Measurements from ENCODE around the gene RAB40C. TPM values are rescaled to one million over a fixed set of nuclear protein-coding genes. Genes with fewer than 3 reads are reported as not detected.

RAB40C gene
- total RNA-seq, 5 donors from 2014 or later (not counting 1 experiment from before 2014, with no cell fraction given) = 14.1 to 28.0 (median 24.4) TPM

DNA sequence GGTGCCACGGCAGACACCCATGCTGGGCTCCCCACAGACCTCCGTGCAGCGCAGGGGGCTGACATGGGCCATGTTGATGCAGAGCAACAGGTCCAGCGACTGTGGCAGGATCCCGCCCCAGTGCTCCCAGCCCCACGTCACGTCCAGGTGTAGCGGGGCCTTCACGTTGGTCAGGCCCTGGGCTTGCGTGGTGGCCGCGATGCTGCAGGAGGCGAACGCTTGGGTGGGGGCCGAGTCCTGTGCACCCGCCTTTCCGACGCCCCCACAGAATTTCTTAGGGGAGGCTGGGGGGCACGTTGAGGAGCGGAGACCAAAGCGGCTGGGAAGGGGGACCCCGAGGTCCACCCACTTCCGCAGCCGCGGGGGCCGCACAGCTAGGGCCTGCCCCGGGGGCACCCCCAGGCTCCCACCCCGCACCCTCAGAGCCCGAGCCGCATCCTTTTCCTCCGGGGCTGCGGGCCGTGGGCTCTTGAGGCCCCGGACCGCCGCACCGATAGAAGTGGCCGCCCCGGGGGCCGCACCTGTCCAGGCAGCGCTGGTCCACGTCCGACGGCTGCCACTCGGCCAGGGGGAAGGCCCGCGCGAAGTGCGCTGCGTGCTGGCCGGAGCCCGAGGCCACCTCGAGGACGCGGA lies 45.8 kb downstream of the RAB40C start:
- ChIA-PET CTCF (interaction anchor here in 1 of 2 donors (1.2 kb wide), 1 partner anchor 57 kb away, joined by 3 read pairs; no protein-coding TSS in a partner anchor), POLR2A (no interaction called here)
- Mint-ChIP-seq H3K9me3 (no peaks in the 10 kb centered on the region), H3K4me1 (peaks cover 7 to 8% (median 8%) of the 10 kb centered on the region in 3 donors), H3K27me3 (peaks cover 0 to 3% of the 10 kb centered on the region in 2 donors), H3K4me3 (peak overlapping the region; percentile 65 to 99 (median 94)), H3K36me3 (no peaks in the 10 kb centered on the region), H3K27ac (no peak overlapping the region)
- H3K9me3 ChIP-seq = no peaks in the 10 kb centered on the region
- no peak overlapping the region for H3K27ac ChIP-seq (ENCODE audit: low read length)
- DNase-seq (peak in 1 of 35 experiments; percentile 27), ATAC-seq (replicated peaks in 1 of 4) (peak in 1 of 4 experiments; percentile 2)
- H3K4me3 ChIP-seq (ENCODE audit: control insufficient read depth in 1 of 2, extremely low read depth in 1 of 2, low read length in 1 of 2) = peak overlapping the region; percentile 87 to 96
- H3K27me3 ChIP-seq (replicated peaks in 1 of 2; ENCODE audit: control insufficient read depth in 2 of 2, extremely low read depth in 1 of 2, insufficient read depth in 2 of 2, low read length in 1 of 2) = no peaks in the 10 kb centered on the region
- peaks cover 9 to 37% of the 10 kb centered on the region in 2 experiments for H3K4me1 ChIP-seq (ENCODE audit: control insufficient read depth in 1 of 2, extremely low read depth in 1 of 2, insufficient read depth in 2 of 2, low read length in 2 of 2)
- peaks cover 5 to 9% of the 10 kb centered on the region in 2 donors for H3K36me3 ChIP-seq (ENCODE audit: control insufficient read depth in 2 of 2, extremely low read depth in 1 of 2, insufficient read depth in 1 of 2, low read length in 1 of 2)
- 4% methylated on average over 47 of the region's 55 CpGs for WGBS (ENCODE audit: insufficient coverage)

DNA sequence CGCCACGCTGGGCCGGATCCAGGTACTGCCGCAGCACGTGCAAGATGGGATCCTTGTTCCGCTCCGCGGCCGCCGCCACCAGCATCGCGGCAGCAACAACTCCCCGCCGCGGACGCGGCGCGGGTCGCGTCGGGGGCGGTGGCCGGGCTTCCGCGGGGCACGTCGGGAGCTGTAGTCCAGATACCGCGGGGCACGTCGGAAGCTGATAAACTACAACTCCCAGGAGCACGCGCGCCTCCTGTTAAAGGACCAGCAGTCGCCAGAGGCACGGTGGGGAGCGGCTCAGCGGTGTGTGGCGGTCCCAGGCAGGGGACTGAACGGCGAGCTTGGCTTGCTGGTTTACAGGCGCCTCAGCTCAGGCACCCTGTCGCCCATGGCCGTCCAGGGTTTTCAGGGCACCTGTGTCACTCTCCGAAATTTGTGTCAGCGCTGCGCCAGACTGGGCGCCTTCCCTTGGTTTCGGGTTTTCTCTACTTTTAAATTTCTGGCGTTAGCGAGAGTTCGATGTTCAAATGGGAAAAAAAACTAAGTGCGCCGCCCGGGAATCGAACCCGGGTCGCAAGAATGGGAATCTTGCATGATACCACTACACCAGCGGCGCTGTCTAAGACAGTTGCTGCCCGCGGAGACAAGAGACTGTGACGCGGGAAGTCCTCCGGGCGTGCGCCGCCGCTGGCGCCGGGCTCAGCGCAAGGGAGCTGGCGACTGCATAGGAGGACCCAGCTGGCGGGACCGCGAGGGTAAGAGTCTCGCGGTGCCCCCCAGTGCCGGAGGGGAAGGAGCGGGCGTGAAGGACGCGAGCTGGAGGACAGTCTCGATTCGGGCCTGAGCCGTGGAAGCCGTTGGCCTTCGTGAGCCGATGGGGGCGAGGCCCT lies 46.6 kb downstream of the RAB40C start, which contains the start of gene METTL26:
Gene METTL26, minus strand, starts transcription at position 100 of the 875 bp plus-strand sequence. Its CDS starts 15 bp downstream, at position 85.
- ChIA-PET POLR2A (no interaction called here), CTCF (interaction anchor here in 1 of 2 donors (1.1 to 1.2 kb wide), 2 partner anchors 48 to 57 kb away, joined by 3 read pairs; no protein-coding TSS in a partner anchor)
- Mint-ChIP-seq H3K36me3 (no peaks in the 10 kb centered on the region), H3K4me3 (peak within 1 kb of the TSS; percentile 94 to 99 (median 95)), H3K27ac (peak within 1 kb of the TSS; percentile 97 to 98), H3K4me1 (peaks cover 7 to 8% (median 8%) of the 10 kb centered on the region in 3 donors), H3K27me3 (peaks cover 0 to 3% of the 10 kb centered on the region in 2 donors), H3K9me3 (no peaks in the 10 kb centered on the region)
- DNase-seq (peak; percentile 87 to 96 (median 92)), ATAC-seq (replicated peaks in 1 of 4) (peak; percentile 85 to 88 (median 87))
- H3K4me3 ChIP-seq (ENCODE audit: control insufficient read depth in 1 of 2, extremely low read depth in 1 of 2, low read length in 1 of 2) = peak within 1 kb of the TSS; percentile 87 to 96
- under 1% methylated on average over 90 of the region's 91 CpGs for WGBS (ENCODE audit: insufficient coverage)
- H3K9me3 ChIP-seq = no peaks in the 10 kb centered on the region
- no peaks in the 10 kb centered on the region for H3K27me3 ChIP-seq (replicated peaks in 1 of 2; ENCODE audit: control insufficient read depth in 2 of 2, extremely low read depth in 1 of 2, insufficient read depth in 2 of 2, low read length in 1 of 2)
- peaks cover 5 to 9% of the 10 kb centered on the region in 2 donors for H3K36me3 ChIP-seq (ENCODE audit: control insufficient read depth in 2 of 2, extremely low read depth in 1 of 2, insufficient read depth in 1 of 2, low read length in 1 of 2)
- peaks cover 9 to 40% of the 10 kb centered on the region in 2 experiments for H3K4me1 ChIP-seq (ENCODE audit: control insufficient read depth in 1 of 2, extremely low read depth in 1 of 2, insufficient read depth in 2 of 2, low read length in 2 of 2)
- peak within 1 kb of the TSS; percentile 78 for H3K27ac ChIP-seq (ENCODE audit: low read length)

DNA sequence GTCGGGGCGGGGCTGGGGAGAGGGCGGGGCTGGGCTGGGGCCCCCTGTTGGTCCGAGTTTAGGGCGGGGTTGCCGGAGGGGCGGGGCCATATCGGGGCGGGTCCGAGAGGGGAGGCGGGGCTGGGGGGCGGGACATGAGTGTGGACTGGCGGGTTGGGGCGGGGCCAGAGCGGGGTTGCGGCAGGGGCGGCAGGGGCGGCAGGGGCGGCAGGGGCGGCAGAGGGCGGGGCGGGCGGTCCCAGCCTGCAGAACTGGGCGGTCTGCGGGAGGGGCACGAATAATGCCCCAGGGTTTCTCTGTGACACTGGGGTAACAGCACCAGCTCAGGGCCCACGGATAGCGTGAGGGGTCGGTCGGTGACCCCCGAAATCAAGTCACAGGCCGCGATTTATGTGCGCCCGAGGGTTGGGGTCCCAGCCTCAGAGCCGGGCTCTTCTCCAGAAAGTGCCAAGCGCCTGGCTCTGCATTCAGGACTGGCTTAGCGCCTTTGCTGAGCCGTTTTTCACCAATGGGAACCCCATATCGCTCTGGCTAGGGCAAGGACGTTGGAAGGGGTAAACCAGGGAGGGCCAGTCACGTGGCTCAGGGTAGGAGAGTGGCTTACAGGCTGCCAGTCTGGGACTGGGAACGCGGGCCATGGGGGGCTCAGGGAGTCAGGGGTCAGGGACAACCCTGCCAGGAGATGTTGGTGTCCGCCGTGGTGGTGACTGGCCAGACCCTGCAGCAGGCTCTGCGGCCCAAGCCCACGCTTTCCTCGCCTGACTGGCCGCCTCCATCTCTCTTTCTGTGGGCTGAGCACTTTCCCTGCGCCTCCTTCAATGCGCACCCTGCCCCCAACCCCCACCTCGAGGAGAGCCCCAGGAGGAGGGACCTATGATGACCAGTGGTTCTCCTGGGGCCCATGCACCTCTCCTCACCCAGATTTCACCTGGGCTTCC lies 47.5 kb downstream of the RAB40C start:
- Histone ChIP-seq H3K9me3 (no peaks in the 10 kb centered on the region), H3K36me3 (ENCODE audit: control insufficient read depth in 2 of 2, extremely low read depth in 1 of 2, insufficient read depth in 1 of 2, low read length in 1 of 2) (peaks cover 5 to 9% of the 10 kb centered on the region in 2 donors), H3K4me1 (ENCODE audit: control insufficient read depth in 1 of 2, extremely low read depth in 1 of 2, insufficient read depth in 2 of 2, low read length in 2 of 2) (peaks cover 9 to 42% of the 10 kb centered on the region in 2 experiments), H3K27ac (ENCODE audit: low read length) (no peak overlapping the region), H3K4me3 (ENCODE audit: control insufficient read depth in 1 of 2, extremely low read depth in 1 of 2, low read length in 1 of 2) (peak overlapping the region; percentile 87 to 96), H3K27me3 (replicated peaks in 1 of 2; ENCODE audit: control insufficient read depth in 2 of 2, extremely low read depth in 1 of 2, insufficient read depth in 2 of 2, low read length in 1 of 2) (no peaks in the 10 kb centered on the region)
- H3K4me3 Mint-ChIP-seq = peak overlapping the region; percentile 94 to 99 (median 95)
- CTCF ChIA-PET = interaction anchor here in 1 of 2 donors (1.1 kb wide), 1 partner anchor 49 kb away, joined by 3 read pairs; no protein-coding TSS in a partner anchor
- no peaks in the 10 kb centered on the region for H3K36me3 Mint-ChIP-seq
- no peaks in the 10 kb centered on the region for H3K9me3 Mint-ChIP-seq
- 31% methylated on average over 40 of the region's 53 CpGs for WGBS (ENCODE audit: insufficient coverage)
- peaks cover 0 to 3% of the 10 kb centered on the region in 2 donors for H3K27me3 Mint-ChIP-seq
- ATAC-seq (replicated peaks in 1 of 4) (peak; percentile 55 to 68 (median 64)), DNase-seq (peak in 32 of 35 experiments; percentile 29 to 90 (median 81))
- peaks cover 7 to 8% (median 8%) of the 10 kb centered on the region in 3 donors for H3K4me1 Mint-ChIP-seq
- POLR2A ChIA-PET = no interaction called here
- peak overlapping the region in 1 of 2 donors; percentile 97 for H3K27ac Mint-ChIP-seq

DNA sequence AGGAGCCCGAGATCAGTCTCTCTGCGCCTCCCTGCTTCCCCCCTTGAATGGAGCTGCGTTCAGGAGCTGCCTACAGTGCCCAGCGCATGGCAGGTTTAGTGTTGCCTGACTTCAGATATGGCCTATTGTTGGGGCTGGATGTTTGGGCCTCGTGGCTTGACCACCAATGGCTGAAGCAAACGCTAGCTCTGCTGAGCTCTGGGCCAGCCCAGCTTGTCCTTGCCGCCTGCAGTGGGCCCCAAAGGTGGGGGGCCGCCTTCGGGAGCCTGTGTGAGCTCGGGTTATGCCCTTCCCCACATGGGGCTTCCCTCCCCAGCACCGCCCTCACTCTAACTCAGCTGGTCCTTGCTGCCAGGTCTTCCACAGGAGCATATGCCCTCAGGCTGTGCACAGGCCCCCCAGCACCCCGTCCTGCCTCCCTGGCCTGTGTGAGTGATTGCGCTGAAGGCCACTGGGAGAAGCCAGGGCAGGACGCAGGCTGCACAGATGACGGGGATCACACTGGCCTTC lies 48.2 kb downstream of the RAB40C start:
- DNase-seq (no peak), ATAC-seq (replicated peaks in 1 of 4) (no peak)
- POLR2A ChIA-PET = no interaction called here

GRCh38 chr16:638836-639235 lies 49.0 kb downstream of the RAB40C start:
- ChIA-PET POLR2A (no interaction called here), CTCF (no interaction called here)
- Histone ChIP-seq H3K4me3 (ENCODE audit: control insufficient read depth in 1 of 2, extremely low read depth in 1 of 2, low read length in 1 of 2) (no peak overlapping the region), H3K27ac (ENCODE audit: low read length) (no peak overlapping the region), H3K9me3 (no peaks in the 10 kb centered on the region), H3K27me3 (replicated peaks in 1 of 2; ENCODE audit: control insufficient read depth in 2 of 2, extremely low read depth in 1 of 2, insufficient read depth in 2 of 2, low read length in 1 of 2) (no peaks in the 10 kb centered on the region), H3K4me1 (ENCODE audit: control insufficient read depth in 1 of 2, extremely low read depth in 1 of 2, insufficient read depth in 2 of 2, low read length in 2 of 2) (peaks cover 9 to 51% of the 10 kb centered on the region in 2 experiments), H3K36me3 (ENCODE audit: control insufficient read depth in 2 of 2, extremely low read depth in 1 of 2, insufficient read depth in 1 of 2, low read length in 1 of 2) (peaks cover 5% of the 10 kb centered on the region in 2 donors)
- H3K27me3 Mint-ChIP-seq = peaks cover 0 to 3% of the 10 kb centered on the region in 2 donors
- H3K4me1 Mint-ChIP-seq = peaks cover 8 to 17% (median 16%) of the 10 kb centered on the region in 3 donors
- H3K27ac Mint-ChIP-seq = no peak overlapping the region
- 98% methylated on average over 4 of the region's 9 CpGs for WGBS (ENCODE audit: insufficient coverage)
- no peak for DNase-seq
- no peak for ATAC-seq (replicated peaks in 1 of 4)
- no peak overlapping the region for H3K4me3 Mint-ChIP-seq
- H3K36me3 Mint-ChIP-seq = no peaks in the 10 kb centered on the region
- no peaks in the 10 kb centered on the region for H3K9me3 Mint-ChIP-seq

More for the DNA sequence above, 48.2 kb downstream of the RAB40C start:
- H3K27ac ChIP-seq (ENCODE audit: low read length) = no peak overlapping the region
- peaks cover 7 to 13% (median 13%) of the 10 kb centered on the region in 3 donors for H3K4me1 Mint-ChIP-seq
- H3K9me3 Mint-ChIP-seq = no peaks in the 10 kb centered on the region
- H3K36me3 ChIP-seq (ENCODE audit: control insufficient read depth in 2 of 2, extremely low read depth in 1 of 2, insufficient read depth in 1 of 2, low read length in 1 of 2) = peaks cover 5 to 9% of the 10 kb centered on the region in 2 donors
- no peaks in the 10 kb centered on the region for H3K9me3 ChIP-seq
- H3K27me3 ChIP-seq (replicated peaks in 1 of 2; ENCODE audit: control insufficient read depth in 2 of 2, extremely low read depth in 1 of 2, insufficient read depth in 2 of 2, low read length in 1 of 2) = no peaks in the 10 kb centered on the region
- H3K36me3 Mint-ChIP-seq = no peaks in the 10 kb centered on the region
- H3K27me3 Mint-ChIP-seq = peaks cover 0 to 3% of the 10 kb centered on the region in 2 donors
- H3K4me3 ChIP-seq (ENCODE audit: control insufficient read depth in 1 of 2, extremely low read depth in 1 of 2, low read length in 1 of 2) = no peak overlapping the region
- WGBS (ENCODE audit: insufficient coverage) = 90% methylated on average over 11 of the region's 15 CpGs
- CTCF ChIA-PET = no interaction called here
- peak overlapping the region; percentile 3 to 99 (median 34) for H3K4me3 Mint-ChIP-seq
- H3K27ac Mint-ChIP-seq = no peak overlapping the region
- peaks cover 9 to 49% of the 10 kb centered on the region in 2 experiments for H3K4me1 ChIP-seq (ENCODE audit: control insufficient read depth in 1 of 2, extremely low read depth in 1 of 2, insufficient read depth in 2 of 2, low read length in 2 of 2)
